CD4-positive, alpha-beta T cell treated with Interleukin-4 for 1 hour (primary cell): Measurements from ENCODE around the gene CIDEA.

ENCODE experiments used
- DNase-seq, 2 donors: peaks; one replicate each; pipeline ENCODE4 v3.0.0-alpha.2; 2020 to 2022

Gene CIDEA

DNA sequence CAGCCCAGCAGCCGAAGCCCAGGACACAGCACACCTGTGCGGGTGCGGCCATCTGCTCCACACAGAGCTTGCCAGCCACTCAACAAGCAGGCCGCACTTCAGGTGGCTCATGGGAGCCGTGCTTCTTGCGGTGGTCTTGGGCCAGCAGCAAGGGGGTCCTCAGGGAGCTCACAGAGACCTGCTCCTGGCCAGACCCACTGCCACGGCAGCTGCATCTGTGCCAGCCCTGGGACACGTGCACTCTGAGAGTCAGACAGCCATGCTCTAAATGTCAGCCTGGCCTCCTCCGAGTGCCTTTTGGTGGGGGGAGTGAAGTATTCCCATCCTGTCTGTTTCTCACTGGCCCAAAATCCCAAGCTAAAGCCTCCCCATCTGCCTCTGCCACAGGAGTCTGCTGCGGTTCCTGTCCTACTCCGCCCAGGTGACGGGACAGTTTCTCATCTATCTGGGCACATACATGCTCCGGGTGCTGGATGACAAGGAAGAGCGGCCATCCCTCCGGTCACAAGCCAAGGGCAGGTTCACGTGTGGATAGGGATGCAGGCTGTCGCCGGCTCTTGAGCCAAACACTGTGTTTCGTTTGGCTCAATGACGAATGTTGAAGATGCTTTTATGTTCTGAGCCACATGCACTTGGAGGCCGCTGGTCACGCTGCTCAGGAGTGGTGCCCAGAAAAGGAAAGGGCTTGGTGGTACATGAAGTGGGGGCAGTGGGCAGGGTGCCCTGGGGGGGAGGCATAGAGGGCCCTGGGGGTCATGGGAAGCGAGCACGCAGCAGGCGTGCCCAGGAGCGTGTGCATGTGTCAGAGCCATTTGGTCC lies 22.8 kb downstream of the CIDEA start:
- no peak for DNase-seq

DNA sequence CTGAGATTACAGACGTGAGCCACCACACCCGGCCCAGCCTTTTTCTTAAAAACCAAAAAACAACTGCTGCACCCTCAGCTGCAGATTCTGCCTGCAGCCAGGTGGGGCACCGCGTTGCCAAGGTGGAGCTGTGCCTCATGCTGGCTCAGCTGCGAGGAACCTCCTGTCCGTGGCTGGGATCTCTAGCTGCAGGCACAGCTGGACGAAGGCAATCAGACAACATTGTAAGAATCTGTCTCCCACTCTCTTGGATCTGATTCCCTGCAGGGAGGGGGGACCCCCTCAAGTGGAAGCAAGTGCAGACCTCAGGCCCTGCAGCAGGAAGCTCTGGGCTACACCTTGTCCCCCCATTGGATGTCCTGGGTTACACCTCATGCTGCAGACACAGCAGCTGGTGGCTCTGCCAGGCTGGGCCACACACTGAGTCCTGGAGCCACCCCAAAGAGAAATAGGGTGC lies 24.1 kb downstream of the CIDEA start:
- no peak for DNase-seq

DNA sequence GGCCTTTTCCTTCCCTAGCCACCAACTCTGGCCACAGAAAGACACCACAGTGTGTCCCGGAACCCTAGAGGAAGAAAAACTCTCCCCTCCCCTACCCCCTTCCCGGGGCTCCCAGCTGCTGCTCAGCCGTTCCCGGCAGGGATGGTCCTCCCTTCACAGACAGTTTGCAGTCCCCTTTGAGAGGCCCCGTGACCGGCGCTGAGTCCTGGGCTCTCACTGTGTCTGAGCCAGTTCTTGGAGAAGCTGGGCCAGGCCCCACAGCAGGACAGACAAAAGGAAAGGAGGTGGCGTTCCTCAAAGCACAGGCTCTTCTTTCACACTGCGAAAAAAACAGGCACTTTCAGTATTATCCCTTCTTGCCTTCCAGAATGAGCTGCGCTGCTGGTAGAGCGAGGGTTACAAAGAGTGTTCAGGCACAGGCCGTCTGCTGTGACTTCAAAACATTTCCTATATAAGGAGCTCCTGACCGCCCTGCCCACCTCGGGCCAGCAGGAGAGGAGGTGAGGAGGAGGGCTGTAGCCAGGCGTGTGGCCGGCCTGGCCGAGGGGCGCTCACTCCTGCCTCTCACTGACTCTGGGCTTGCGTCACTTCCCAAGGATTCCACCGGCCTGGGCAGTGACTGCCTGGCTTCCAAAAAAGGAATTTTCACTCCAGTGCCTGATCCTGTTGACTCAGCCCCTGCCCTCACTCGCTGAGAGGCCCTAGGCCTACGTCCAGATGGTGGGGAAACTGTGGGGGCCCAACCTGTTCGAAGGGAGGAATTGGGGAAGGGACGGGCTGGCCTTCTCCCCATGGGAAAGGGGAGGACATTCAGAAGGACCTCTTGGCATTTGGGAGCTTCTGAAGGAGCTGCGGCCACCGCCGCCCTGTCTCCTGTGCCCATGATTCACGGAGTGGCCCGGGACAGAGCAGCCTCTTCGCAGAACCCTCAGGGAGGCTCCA lies 24.9 kb downstream of the CIDEA start:
- DNase-seq, result no peak

DNA sequence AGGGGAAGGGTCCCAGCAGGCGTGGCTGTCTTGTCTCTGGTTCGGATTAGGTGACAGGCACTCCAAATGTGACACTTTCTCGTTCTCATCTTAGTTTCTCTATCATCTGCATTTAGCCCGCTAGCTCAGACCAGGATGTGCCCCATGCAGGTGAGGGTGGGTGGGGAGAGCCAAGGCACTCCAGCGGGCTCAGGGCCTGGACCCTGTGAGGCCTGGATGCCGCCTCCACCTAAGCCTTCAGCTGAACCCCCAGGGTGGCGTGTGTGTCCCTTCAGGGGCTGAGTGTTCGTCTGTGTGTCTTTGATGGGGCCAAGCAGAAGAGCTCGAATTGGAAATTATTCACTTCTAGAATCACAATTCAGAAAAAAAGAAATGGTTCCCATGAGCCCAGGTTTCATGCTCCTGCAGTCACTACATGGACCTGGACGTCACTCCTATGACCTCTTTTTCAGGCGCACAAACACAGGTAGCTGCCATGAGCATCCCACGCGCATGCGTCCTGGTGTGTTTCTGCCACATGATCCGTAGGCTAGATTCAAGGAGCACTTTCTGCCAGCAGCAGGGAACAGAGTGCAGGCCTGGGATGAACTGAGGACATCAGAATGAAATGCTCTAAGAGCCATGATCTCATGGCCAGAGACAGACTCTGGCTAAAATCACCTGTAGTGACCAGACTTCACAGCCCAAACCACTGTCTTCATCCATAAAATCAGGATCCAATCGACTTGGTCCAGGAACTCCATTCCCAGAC lies 25.8 kb downstream of the CIDEA start:
- DNase-seq, result no peak

DNA sequence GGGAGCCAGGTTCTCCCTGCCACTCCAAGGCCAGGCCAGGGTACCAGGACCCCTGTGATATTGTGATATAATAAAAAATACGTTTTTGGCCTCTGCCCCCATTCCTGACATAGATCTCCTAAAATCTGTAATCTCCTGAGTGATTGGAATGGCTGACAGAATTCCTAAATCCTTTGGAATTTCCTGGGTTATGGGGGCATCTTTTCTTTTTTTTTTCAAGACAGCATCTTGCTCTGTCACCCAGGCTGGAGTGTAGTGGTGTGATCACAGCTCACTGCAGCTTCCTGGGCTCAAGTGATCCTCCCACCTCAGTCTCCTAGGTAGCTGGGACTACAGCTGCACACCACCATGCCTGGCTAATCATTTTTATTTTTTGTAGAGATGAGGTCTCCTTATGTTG lies 27.7 kb downstream of the CIDEA start:
- DNase-seq, result no peak

DNA sequence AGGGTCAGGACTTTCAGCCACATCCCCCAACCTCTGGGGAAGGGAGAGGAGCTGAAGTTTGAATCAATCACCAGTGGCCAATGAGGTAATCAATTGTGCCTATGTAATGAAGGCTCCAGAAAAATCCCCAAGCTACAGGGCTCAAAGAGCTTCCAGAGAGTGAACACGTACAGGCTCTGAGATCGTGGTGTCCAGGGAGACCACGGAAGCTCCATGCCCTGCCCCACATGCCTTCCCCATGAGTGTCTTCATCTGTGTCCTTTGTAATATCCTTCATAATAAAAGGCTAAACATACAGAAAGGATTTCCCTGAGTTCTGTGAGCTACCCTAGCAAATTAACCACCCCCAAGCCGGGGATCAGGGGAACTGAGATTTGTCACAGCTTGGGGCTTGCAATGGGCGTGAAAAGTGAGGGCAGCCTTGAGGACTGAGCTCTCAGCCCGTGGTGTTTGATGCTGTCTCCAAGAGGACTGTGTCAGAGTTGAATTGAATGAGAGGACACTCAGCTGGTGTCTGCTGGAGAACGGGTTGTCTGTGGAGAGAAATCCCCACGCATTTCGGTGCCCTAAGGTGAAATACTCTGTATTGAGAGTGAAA lies 28.4 kb downstream of the CIDEA start:
- DNase-seq, result no peak

DNA sequence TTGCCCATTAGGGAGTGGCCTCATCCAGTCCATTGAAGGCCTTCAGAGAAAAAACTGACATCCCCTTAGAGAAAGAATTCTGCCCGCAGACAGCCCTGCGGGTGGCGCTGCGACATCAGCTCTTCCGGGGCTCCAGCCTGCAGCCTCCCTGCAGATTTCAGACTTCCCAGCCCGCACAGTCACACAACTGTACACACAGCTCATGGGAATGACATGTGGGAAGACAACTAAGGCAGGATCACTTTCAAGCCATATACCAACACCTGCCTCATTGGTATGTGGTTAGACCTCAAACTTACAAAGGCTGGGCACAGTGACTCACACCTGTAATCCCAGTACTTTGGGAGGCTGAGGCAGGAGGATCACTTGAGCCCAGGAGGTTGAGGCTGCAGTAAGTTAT lies 29.1 kb downstream of the CIDEA start:
- DNase-seq, result no peak

DNA sequence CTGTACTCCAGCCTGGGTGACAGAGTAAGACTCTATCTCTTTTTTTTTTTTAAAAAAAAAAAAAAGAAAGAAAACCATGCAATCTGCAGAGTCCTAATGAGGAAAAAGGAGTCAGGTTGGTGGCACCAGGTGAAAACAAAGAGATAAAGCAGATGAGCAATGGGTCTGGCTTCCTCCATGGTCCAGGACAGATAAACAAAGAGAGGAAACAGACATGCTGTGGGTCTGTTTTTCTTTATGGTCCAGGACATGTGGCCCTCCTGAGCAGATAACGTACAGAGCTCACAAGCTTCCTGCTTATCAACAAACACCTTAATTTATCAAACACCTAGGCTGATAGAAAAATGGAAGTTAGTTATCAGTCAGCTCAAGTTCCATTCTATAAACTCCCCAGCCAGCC lies 29.5 kb downstream of the CIDEA start:
- no peak for DNase-seq

DNA sequence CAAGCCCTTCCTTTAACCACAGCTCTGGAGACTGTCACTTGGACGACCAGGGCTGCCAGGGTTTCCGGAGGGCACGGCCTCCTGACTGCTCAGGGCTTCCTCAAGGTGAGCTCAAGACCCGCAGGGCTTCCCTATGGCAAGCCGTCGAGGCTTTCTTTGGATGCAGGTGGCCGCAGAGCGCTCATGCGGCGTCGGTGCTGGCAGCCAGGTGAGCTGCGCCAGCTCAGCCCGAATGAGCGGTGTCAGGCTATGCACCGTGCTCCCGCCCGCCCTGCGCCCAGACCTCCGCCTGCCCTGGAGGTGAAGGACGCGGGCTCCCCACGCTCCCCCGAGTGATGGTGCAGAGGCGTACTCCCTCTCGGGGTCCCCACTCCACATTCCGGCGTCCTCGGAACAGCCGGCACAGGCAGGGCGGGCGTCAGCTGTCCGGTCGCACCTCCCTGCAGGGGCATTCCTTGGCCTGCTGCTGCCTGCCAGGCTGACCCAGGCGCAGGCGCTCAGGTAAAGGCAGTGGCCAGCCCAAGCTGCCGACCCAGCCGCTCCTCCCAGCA lies 33.0 kb downstream of the CIDEA start:
- DNase-seq, result no peak

DNA sequence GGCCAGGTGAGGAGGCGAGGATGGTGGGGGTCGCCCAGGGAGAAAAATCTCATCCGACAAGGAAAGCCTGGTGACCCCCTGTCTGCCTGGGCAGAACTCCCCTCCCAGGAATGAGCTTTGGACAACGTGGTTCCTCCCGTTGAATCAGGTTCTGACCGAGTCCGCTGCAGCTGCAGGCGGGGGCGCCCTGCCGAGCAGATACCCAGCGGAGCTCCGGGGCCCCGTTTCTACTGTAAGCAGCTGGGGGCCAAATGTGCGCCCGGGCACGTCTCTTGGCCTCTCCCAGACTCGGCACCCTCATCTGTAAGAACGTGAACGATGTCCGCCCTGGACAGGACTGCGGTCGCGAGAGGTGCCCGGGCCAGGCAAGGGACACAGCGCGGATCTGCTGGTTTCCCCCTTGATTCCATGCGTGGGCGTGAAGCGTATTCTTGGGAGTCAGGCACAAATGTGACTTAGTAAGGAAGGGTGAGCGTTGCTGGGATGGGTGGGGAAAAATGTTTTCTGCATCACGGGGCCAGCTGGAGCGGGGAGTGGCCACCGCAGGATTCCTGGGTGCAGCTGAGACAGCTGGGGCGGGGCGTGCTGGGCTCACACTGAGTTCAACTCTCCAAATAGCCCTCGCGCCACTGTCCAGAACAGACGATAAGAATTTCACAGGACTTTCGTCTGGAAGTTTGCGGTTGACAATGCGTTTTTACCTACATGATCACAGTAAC lies 33.7 kb downstream of the CIDEA start:
- no peak for DNase-seq

DNA sequence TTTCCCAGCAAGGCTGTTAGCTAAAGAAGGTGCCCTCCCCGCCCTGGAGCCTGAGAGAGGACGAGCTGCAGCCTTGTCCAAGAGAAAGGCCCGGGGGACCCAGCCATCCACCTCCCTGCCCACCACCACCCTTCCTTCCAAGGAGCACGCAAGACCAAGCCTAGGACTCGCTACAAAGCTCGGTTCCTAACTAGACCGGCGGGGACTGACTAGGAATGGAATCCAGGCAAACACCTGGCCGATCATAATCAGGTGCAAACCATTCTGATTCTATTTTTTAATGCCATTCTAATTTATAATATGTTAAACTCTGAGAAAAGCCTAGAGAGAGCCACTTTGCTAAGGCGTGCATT lies 34.2 kb downstream of the CIDEA start:
- DNase-seq, result no peak

DNA sequence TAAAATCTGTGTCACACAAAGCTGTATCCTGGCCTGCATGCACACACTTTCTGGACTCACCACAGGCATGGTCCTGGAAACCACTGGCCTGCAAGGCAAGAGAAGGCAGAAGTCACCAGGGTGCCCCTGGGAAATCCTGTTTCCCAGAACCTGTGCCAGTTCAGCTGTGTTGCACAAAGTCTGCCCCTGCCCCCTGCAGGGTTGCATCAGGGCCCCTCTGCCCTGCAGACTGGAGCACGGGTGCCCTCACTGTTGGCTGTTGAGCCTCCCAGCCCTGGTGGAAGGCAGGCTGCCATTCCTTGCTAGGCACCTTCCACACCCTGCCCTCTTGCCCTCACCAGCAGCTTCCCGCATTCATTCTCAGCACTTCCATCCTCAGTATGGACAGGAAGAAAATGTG lies 35.9 kb downstream of the CIDEA start:
- no peak for DNase-seq

DNA sequence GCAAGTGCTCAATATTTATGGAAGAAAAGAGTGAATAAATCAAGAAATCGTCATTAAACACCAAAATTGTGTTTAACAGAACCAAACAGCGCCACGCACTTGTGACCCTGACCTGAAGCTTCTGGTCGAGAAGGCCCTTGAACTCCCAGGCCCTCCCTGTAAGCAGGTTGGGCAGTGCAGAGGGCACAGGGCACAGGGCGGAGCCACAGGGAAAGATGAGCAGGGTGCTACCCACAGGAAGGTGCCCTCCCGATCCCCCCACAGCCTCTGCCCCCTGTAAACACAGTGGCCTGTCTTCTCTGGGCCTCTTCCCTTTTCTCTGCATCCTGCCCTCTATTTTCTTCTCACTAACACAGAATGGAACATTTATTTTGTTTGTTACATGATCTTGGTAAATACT lies 37.0 kb downstream of the CIDEA start:
- DNase-seq, result no peak

DNA sequence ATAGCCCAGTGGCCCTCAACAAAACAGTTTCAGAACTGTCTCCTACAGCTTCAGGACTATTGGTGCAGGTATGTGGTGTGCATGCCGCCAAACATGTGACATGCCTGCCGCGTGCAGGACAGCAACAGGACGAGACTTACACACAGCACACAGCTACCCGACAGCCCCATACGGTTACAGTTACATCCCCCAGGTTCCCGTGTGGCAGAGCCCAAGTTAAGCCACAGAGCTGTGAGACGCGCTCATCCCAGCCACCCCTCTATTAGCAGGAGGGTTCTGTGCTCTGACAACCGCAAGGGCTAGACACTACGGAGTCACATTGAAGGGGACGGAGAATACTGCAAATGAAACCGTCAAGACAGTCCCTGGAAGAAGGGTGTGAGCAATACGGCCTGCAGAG lies 37.5 kb downstream of the CIDEA start:
- DNase-seq, result no peak

DNA sequence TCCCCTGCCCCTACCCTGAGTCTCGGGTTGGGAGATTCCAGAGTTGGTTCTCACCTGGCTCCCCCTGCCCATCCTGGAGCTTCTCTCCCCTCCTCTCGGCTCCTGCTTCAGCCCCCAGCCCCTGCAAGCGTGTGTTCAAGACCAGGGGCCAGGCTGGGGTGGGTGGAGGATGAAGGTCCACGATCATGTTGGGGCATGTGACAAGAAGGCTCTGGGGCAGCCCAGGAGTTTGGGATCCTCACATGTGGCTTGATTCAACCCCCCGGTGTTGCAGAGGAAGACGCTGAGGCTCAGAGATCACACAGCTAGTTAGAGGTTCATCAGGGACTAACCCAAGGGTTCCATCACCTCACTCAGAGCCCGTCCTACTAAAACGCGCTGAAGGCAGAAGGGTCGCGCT lies 39.7 kb downstream of the CIDEA start:
- no peak for DNase-seq

DNA sequence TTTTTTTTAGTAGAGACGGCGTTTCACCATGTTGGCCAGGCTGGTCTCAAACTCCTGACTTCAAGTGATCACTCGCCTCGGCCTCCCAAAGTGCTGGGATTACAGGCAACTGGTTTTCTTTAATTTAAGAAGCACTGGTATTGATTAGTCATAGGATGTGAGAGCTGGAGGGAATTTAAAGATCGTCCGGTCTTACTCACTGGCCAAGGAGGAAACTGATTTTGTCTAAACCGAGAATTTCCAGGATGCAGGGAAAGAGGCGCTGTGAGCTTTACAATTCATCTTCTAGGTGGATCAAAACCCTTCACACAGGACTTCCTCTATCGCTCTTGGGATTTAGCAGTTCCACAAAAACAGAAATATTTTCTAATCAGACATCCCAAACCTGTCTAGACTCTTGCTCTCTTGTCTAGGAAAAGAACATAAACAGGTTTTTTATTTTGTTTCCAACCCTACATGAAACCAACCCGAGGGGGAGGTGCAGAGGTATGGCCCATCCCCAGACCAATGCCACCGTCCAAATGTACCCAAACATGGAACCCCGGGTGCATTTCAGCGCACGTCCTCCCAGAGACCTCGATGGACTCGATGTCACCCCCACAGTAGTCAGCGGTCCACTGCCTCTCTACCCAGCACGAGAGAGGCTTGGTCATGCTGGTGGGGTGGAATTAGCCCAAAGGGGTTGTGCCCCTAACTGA lies 41.4 kb downstream of the CIDEA start:
- no peak for DNase-seq

DNA sequence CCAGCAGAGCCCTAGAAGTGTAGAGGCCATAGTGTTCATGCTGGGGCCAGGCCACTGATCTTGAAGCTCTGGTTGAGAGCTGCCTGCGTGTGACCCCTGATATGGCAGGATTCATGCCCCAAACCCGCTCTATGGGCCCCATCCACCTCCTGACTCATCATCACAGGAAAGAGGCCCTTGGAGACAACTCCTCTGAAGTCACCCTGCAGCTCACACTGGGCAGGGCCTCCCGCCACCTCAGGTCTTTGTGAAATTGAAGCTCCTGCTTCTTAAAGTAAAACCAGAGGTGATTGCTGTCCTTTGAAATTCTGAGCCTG lies 41.9 kb downstream of the CIDEA start:
- no peak for DNase-seq

DNA sequence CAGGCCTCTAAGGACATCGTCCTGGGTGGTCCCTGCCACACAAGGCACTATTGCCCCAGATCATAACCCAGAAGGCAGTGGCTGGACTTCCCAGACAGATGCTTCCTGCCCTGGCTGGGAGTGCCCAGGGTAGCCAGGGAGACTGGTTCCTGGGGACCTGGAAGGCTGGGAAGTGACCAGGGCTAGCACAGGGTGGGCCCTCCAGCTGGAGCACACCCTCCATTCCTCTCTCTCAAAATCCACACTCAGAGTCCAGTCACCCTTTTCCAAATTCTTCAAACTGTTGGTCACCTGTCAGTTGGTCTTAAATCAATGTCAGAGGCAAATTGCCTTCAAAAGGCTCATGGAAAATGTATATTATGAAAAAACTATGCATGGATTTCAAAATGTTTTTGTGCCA lies 42.3 kb downstream of the CIDEA start:
- no peak for DNase-seq

DNA sequence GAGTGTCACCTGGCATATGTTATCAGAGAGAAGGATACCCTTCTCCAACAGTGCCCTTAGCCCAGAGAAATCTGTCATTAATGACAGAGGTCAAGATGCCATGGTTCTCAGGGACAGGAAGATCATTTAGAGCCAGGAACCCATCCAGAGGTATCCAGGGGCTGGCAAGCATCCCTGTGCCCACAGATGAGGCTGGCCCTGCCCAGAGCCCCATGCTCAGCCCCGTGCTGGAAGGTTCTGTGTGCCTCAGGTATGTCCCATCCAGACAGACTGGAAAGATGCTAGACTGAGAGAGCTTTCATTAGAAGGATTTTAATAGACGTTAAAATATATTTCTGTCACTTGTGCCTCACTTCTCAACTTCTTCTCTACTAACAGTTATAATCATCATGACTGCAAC lies 45.7 kb downstream of the CIDEA start:
- DNase-seq, result no peak

DNA sequence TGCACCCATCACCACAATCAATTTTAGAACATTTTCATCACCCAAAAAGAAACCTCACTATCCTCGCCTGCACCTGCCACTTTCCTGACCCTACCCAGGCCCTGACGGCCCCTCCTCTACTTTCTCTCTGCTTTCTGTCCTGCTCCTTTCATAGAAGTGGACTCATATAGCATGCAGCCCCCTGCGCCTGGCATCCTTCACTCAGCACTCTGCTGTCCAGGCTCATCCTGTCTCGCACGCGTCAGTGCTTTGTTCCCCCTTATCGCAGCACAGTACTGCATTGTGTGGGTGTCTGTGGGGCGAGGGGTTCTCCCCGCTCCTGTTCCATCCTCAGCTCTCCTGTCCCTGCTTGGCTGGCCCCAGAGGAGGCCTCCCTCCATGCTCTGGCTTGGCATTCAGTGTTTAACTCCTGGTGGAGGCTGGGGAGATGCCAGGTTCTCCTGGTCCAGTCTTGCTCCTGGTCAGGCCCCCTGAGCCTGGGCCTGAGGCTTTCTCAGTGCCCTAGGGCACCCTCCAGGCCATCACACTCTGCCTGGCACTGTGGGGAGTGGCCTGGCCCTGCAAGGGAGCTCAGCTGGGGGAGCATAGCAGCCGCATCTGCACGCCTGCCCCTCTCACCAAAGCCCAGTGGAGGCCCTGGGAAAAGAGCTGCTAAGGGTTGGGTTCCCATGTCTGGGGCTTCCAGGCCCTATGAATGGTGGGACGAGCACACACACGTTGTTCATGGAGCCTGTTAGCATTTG lies 47.3 kb downstream of the CIDEA start:
- DNase-seq, result no peak
